GM15510 (cell line): ENCODE results near the gene KCTD16.

Experiments used
- POLR2A ChIP-seq: IDR thresholded peaks from 3 replicates; pipeline ENCODE4 v1.6.1; 2011; ENCODE audit warnings: borderline replicate concordance; ENCODE audit not compliant: insufficient read length; ENCODE audit errors: extremely low read depth

Gene KCTD16

GRCh38 chr5:144189800-144190429 is 19.2 kb downstream of the KCTD16 start:
- TF ChIP-seq POLR2A: no peak

- no peak for TF ChIP-seq POLR2A
These were observed 20.9 kb downstream of the KCTD16 start for GRCh38 chr5:144191531-144191930.

GRCh38 chr5:144191998-144192397 is 21.3 kb downstream of the KCTD16 start:
- TF ChIP-seq POLR2A: no peak

- TF ChIP-seq POLR2A: no peak
These were observed 22.0 kb downstream of the KCTD16 start for GRCh38 chr5:144192661-144193060.

- TF ChIP-seq POLR2A: no peak
These were observed 23.5 kb downstream of the KCTD16 start for GRCh38 chr5:144194144-144194543.

GRCh38 chr5:144195448-144195847 is 24.8 kb downstream of the KCTD16 start:
- no peak for TF ChIP-seq POLR2A

- no peak for TF ChIP-seq POLR2A
These were observed 25.9 kb downstream of the KCTD16 start for GRCh38 chr5:144196612-144197011.

GRCh38 chr5:144198386-144198785 is 27.7 kb downstream of the KCTD16 start:
- TF ChIP-seq POLR2A: no peak

GRCh38 chr5:144201588-144201987 is 30.9 kb downstream of the KCTD16 start:
- TF ChIP-seq POLR2A: no peak

- TF ChIP-seq POLR2A: no peak
These were observed 31.4 kb downstream of the KCTD16 start for GRCh38 chr5:144202072-144202471.

GRCh38 chr5:144202726-144203125 is 32.1 kb downstream of the KCTD16 start:
- TF ChIP-seq POLR2A: no peak

GRCh38 chr5:144203750-144204596 is 33.3 kb downstream of the KCTD16 start:
- TF ChIP-seq POLR2A: no peak

- TF ChIP-seq POLR2A: no peak
These were observed 34.5 kb downstream of the KCTD16 start for GRCh38 chr5:144205141-144205551.

- no peak for TF ChIP-seq POLR2A
These were observed 35.5 kb downstream of the KCTD16 start for GRCh38 chr5:144206141-144206540.

- TF ChIP-seq POLR2A: no peak
These were observed 37.3 kb downstream of the KCTD16 start for GRCh38 chr5:144207875-144208444.

- TF ChIP-seq POLR2A: no peak
These were observed 38.7 kb downstream of the KCTD16 start for GRCh38 chr5:144209361-144209760.
